ENCODE results near the gene RAD51B.

The RAD51B gene

DNA sequence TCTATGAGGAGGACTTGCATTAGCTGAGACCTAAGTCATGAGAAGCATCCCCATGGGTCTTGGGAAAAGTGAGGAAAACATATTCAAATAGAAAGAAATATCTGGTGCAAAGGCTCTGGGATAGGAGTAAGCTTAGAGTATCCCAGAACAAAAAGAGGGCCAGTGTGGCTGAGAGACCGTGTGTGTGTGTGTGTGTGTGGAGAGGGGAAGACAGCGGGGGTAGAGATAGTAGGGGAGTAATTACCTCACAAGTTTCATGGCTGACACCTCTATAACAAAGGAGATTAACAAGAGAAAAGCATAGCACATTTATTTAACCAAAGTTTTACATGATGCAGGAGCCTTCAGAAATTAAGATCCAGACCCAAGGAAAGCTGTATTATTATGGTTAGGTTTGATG lies 440.5 kb downstream of the RAD51B start:
- no peak for DNase-seq

GRCh38 chr14:68261092-68261842 lies 441.7 kb downstream of the RAD51B start:
- DNase-seq = no peak

DNA sequence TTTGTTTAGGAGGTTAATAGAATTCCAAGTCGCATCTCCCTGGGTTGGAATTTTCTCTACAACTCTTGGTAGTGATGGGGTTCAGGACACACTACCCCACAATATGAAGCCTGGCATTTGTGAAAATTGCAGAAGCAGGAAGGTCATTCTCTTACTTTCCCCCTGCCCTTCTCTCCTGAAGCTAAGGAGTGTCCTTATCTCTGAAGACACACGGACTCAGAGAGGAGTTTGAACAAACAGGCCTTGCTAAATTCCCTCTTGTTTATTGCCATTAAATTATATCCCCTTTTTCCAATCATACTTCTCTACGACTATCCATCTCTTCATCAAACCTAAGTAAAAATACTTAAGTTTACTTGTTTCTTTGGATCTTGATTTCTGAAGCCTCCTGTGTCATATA lies 443.0 kb downstream of the RAD51B start:
- no peak for DNase-seq

DNA sequence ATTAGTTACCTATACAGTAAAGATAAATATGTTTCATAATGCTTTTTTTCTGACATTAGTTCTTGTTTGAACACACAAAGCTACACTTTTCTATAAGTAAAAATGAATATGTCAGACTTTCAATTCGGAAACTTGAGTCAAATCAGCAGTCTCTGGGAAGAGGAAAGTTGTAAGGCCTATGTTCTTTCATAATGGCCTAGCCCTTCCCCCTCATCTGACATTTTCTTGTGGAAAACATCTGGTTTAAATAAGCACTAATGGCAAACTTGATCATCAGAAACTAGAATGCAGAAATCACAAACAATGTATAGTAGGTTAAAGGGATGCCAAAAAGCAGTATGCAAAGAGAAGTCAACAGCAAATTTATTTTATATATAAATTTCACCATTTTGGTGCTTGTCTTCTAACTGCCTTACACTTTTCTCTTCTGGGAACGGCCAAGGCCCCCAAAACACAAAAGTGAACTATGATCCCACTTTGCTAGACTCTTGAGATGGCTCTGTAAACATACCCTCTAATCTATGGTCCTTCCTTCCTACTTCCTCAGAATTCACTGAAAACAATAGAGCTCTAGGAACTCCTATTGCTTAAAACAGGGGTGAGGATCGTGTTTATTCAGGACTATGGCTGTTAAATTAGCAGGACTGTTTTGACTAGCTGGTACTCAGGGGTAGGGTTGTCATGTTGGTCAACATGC lies 444.1 kb downstream of the RAD51B start:
- no peak for DNase-seq

GRCh38 chr14:68264260-68264569 lies 444.6 kb downstream of the RAD51B start:
- no peak for DNase-seq

- no peak for DNase-seq
These were observed 447.4 kb downstream of the RAD51B start for GRCh38 chr14:68266998-68267397.

DNA sequence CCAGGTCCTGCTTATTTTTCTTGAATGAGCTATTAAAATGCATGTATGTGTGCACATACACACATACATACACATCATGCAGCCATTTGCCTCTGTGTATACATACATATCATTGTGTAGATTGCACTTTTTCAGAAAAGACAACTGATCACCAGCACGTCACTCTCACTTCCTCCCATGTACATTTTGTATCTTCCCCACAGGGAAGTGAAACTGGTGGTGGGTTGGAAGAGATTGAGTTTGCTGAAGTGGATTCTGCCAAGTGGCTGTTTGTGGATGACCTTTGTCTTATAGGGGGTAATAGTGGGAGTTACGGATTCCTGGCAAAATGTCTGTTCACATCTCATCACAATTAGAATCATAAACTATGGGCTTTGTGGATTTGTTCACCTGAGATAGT lies 448.6 kb downstream of the RAD51B start:
- no peak for DNase-seq

DNA sequence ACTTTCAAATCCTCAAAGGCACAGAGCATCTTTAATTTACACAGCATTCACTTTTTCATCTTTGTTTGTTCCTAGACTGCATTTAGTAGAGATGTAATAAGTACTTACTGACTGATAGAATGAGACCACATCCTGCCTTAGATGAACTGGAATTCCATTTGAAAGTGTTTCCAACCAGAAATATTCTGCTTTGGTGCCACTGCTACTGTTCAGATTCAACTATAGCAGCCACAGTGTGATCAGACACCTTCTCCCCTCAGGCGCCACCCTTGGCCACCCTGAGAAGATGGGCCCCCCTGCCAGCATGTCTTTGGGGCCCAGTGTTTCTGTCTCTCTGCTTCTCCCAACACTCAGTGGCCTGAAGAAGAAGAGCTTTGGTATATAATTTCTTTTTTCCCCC lies 449.1 kb downstream of the RAD51B start:
- DNase-seq = no peak

DNA sequence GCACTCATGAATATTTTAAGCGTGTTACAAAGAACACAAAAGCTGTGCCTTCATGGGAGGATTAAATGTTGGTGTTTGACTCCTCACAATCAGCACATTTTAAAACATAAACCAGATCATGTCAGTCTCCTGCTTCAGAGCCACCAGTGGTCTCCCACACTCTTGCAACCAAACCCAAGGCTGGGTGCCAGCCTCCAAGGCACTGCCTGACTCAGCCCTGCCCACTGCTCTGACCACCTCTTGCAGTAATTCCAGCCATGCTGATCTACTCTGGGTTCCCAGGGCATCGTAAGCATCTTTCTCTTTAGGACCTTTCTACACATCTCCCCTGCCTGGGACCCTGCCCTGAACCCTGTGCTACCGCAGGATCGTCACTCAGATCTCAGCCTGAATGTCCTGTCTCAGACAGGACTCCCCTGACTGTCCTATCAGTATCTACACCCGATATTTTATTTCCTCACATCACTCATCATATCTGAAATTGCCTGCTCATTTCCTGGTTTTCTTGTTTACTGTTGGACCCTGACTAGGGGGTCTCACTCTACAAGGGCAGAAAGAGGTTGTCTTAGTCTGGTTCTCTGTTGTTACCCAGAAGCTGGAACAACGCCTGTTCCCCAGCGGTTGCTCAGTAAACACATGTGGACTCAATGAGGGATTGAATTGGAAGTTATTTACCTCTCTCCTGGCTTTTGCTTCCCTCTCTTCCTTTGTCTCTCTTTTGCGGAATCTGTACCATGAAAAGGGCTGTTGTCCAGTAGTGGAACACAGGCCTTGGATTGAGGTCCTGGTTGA lies 449.8 kb downstream of the RAD51B start:
- DNase-seq = no peak

GRCh38 chr14:68270342-68270741 lies 450.8 kb downstream of the RAD51B start:
- DNase-seq = no peak

- DNase-seq = no peak
These were observed 452.4 kb downstream of the RAD51B start for GRCh38 chr14:68271913-68272391.

GRCh38 chr14:68273413-68273812 lies 453.8 kb downstream of the RAD51B start:
- DNase-seq = no peak

GRCh38 chr14:68274725-68275124 lies 455.1 kb downstream of the RAD51B start:
- no peak for DNase-seq

- no peak for DNase-seq
These were observed 459.2 kb downstream of the RAD51B start for GRCh38 chr14:68278576-68279436.

DNA sequence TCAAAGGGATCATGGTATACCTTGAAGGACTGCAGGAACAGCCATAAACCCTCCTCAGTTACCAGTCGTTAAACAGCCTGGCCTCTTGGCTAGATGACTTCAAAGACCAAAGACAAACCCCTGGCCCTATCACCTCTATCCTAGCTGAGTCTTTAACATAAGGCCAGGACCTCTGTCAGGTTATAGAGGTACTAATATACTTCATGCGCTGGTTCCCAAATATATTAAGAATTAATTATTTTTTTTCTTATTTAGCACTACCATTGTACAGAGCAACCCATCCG lies 459.8 kb downstream of the RAD51B start:
- no peak for DNase-seq

- DNase-seq = no peak
These were observed 460.2 kb downstream of the RAD51B start for GRCh38 chr14:68279777-68280233.

- no peak for DNase-seq
These were observed 461.9 kb downstream of the RAD51B start for GRCh38 chr14:68281497-68281896.

DNA sequence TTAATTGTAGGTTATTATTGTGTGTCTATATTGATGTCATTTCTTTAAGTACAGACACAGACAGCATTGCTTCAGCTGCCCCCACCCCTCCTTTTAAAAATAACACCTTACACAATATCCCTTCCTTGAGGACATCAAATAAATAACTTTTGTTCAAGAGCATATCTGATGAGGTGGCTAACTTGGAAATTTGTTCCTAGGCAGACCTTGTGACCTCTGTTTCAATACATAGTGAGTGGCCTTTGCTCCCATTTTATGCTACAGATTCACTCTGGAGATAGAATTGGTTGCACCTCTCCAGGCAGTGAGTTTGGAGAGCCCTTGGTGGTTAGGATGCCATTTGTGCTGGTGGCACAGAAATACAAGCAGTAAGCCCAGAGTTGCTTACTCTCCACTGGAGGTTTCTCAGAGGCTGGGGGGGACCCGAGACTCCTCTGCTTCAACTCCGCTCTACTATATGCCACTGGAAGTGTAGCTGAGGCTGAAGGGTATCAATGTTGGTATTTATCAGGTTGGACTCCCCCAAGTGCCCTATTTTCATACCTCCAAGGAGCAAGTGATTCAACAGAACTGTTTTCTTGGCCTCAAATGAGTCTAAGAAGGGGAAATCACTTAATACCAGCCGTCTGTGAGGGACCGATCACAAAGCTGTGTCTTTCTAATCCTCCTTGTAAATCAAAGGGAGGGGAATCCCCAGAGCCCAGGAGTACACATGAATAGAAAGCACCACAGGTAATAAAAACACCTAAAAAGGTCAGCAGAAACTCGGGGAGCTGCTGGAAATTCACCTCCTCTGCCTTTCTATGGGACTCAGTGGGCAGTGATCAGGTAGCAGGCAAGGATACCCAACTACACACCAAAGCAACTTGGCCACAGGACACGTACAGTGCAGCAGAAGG lies 463.1 kb downstream of the RAD51B start:
- no peak for DNase-seq

GRCh38 chr14:68283378-68284123 lies 464.0 kb downstream of the RAD51B start:
- DNase-seq = no peak

DNA sequence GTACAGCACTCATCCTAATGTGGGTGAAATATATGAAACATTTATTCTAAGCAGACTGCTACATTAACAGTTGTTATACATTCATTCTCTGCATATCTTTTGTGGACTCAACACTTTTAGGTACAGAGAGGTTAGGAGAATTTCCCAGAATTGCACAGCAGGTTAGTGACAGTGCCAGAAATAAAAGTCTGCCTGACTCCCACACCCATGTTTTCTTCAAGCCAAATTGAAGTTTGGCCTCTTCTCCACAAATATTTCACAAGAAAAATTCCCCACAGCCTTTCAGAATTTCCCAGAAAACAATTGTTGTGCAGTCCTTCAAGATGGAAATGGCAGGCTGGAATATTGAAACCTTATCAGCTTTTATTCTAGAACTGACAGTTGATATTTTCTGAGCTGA lies 464.8 kb downstream of the RAD51B start:
- DNase-seq = no peak

DNA sequence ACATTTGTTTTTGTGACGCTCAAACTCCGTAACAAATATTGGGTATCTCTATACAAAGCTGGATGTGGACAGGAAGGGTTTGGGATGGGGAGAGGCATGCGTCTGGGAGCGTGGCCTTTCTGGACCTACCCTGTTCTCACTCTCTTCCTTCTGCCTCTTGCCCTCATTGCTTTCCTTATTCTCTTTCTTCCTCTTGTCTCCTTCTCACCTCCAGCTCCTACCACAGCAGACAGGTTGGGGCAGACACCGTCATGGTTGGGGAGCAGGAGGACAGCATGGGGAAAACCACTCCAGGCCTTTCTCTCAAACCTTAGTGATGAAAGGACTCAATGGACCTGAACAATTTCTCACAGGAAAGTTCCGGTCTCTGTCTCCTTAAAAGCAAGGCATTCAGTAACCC lies 465.3 kb downstream of the RAD51B start:
- no peak for DNase-seq

Measured in NCI-H510A (cell line).